ENCODE data around the gene CACNA1I.

DNA sequence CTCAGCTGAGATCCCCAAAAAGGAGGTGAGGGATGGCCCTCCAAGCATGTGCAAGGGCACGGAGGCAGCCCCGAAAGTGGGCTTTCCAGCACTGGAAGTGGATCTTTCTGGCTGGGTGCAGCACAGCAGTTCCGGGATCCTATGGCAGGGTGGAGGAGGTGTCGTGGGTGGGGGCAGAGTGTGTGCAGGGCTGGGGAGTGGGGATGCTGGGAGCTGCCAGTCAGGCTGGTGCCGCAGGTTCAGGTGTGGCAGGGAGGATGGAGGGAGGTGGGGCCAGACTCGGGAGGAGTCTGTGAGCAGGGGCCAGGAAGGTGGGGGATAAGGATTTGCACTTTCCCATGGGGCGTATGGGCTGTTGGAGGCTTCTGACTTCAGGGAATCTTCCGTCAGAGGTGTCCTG, 60.2 kb downstream of the CACNA1I start:
- TF ChIP-seq POLR2A (IDR thresholded peaks at IDR 0.05; ENCODE audit: low read depth, low read length) (no peak), POLR2AphosphoS5 (IDR thresholded peaks at IDR 0.05; ENCODE audit: low read depth, low read length) (no peak), TAF1 (IDR thresholded peaks at IDR 0.05; ENCODE audit: borderline replicate concordance, low read depth, low read length) (no peak)
